ENCODE results near the gene BMPR1A. TPM values are rescaled to one million over a fixed set of nuclear protein-coding genes. Genes with fewer than 3 reads are reported as not detected.
A peak's percentile ranks its signal among the peaks of the same experiment; 100 is the strongest.

Gene BMPR1A
- total and polyA plus RNA-seq, 9 of the 15 experiments (the other 6 are each of a cell fraction or from before 2014, with no cell fraction given) = 1.6 to 17.5 (median 9.1) TPM

GRCh38 chr10:86821388-86821999, 65.1 kb downstream of the BMPR1A start (continued):
- no peak for TF ChIP-seq ZNF274 (IDR thresholded peaks at IDR 0.05; ENCODE audit: borderline replicate concordance, low read depth, low read length)
- TF ChIP-seq VEZF1 (CRISPR knock-in tag; IDR thresholded peaks at IDR 0.05) = peak; percentile 44
- no peak for TF ChIP-seq ZNF133 (CRISPR knock-in tag; IDR thresholded peaks at IDR 0.05)
- no peak for TF ChIP-seq ZBTB33 (CRISPR knock-in tag; IDR thresholded peaks at IDR 0.05)
- no peak for TF ChIP-seq RUNX1 (IDR thresholded peaks at IDR 0.05; ENCODE audit: low read depth)
- TF ChIP-seq CSDE1 (IDR thresholded peaks at IDR 0.05) = no peak
- 0 out of 2 replicates have a peak, but pooled peaks have one; percentile 27 for TF ChIP-seq HDAC2 (IDR thresholded peaks at IDR 0.05)
- TF ChIP-seq NKRF (IDR thresholded peaks at IDR 0.05; ENCODE audit: borderline replicate concordance) = no peak
- TF ChIP-seq GTF2B (IDR thresholded peaks at IDR 0.05; ENCODE audit: extremely low read depth, insufficient read length) = no peak
- TF ChIP-seq ZNF589 (CRISPR knock-in tag; IDR thresholded peaks at IDR 0.05; ENCODE audit: low read depth) = no peak
- peak; percentile 84 for TF ChIP-seq ATF3 (IDR thresholded peaks at IDR 0.05)
- TF ChIP-seq ATF3 (CRISPR knock-in tag; conservative IDR thresholded peaks at IDR 0.05) = no peak
- TF ChIP-seq SOX6 (IDR thresholded peaks at IDR 0.05) = 0 out of 2 replicates have a peak, but pooled peaks have one; percentile 15
- no peak for TF ChIP-seq DLX4 (CRISPR knock-in tag; IDR thresholded peaks at IDR 0.05)
- no peak for TF ChIP-seq HDAC8 (tag; IDR thresholded peaks at IDR 0.05)
- TF ChIP-seq THRA (IDR thresholded peaks at IDR 0.05) = no peak
- TF ChIP-seq ZNF282 (CRISPR knock-in tag; IDR thresholded peaks at IDR 0.05) = no peak
- no peak for TF ChIP-seq POLR3G (IDR thresholded peaks at IDR 0.05; ENCODE audit: extremely low read depth, insufficient read length, insufficient replicate concordance)

All from K562 (cell line).